Measurements from ENCODE around the gene CRX.

Gene CRX

GRCh38 chr19:47821460-47822020 lies at the start of gene CRX:
CRX (plus strand) TSS chr19:47821937; CDS start chr19:47834444, 12,507 bp downstream.
- no peak for TF ChIP-seq CTCF (IDR thresholded peaks at IDR 0.05)

- no peak for TF ChIP-seq CTCF (IDR thresholded peaks at IDR 0.05)
Observed at GRCh38 chr19:47776568-47776967, 45.2 kb upstream of the CRX start.

GRCh38 chr19:47778049-47778953 lies 43.4 kb upstream of the CRX start, which contains the start of gene SELENOW:
SELENOW (plus strand) TSS chr19:47778703; CDS start chr19:47778786, 83 bp downstream.
- no peak for TF ChIP-seq CTCF (IDR thresholded peaks at IDR 0.05)

GRCh38 chr19:47778954-47779351 lies 42.8 kb upstream of the CRX start:
- no peak for TF ChIP-seq CTCF (IDR thresholded peaks at IDR 0.05)

- no peak for TF ChIP-seq CTCF (IDR thresholded peaks at IDR 0.05)
Observed at GRCh38 chr19:47779524-47780214, 42.1 kb upstream of the CRX start.

GRCh38 chr19:47780215-47780551 lies 41.6 kb upstream of the CRX start:
- TF ChIP-seq CTCF (IDR thresholded peaks at IDR 0.05): no peak

GRCh38 chr19:47781590-47782262 lies 40.0 kb upstream of the CRX start:
- no peak for TF ChIP-seq CTCF (IDR thresholded peaks at IDR 0.05)

All from LNCAP (cell line).